ENCODE results near the gene CASP8.

- TF ChIP-seq GABPA (tag; conservative IDR thresholded peaks at IDR 0.05; ENCODE audit: low read depth) (no peak), NR1H2 (CRISPR knock-in tag; IDR thresholded peaks at IDR 0.05) (no peak), TCF7L2 (IDR thresholded peaks at IDR 0.05; ENCODE audit: low read depth, low read length) (no peak), GATAD2B (IDR thresholded peaks at IDR 0.05; ENCODE audit: borderline replicate concordance) (no peak), TAF1 (IDR thresholded peaks at IDR 0.05; ENCODE audit: control insufficient read depth, extremely low read depth, insufficient read depth, low read length, severe bottlenecking) (no peak), MAX (CRISPR knock-in tag; IDR thresholded peaks at IDR 0.05) (no peak), ZNF140 (CRISPR knock-in tag; IDR thresholded peaks at IDR 0.05) (no peak)
- TF ChIP-seq, protein P1, sequence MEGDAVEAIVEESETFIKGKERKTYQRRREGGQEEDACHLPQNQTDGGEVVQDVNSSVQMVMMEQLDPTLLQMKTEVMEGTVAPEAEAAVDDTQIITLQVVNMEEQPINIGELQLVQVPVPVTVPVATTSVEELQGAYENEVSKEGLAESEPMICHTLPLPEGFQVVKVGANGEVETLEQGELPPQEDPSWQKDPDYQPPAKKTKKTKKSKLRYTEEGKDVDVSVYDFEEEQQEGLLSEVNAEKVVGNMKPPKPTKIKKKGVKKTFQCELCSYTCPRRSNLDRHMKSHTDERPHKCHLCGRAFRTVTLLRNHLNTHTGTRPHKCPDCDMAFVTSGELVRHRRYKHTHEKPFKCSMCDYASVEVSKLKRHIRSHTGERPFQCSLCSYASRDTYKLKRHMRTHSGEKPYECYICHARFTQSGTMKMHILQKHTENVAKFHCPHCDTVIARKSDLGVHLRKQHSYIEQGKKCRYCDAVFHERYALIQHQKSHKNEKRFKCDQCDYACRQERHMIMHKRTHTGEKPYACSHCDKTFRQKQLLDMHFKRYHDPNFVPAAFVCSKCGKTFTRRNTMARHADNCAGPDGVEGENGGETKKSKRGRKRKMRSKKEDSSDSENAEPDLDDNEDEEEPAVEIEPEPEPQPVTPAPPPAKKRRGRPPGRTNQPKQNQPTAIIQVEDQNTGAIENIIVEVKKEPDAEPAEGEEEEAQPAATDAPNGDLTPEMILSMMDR (IDR thresholded peaks at IDR 0.05 in 2 of 3, conservative IDR thresholded peaks at IDR 0.05 in 1 of 3; ENCODE audit: insufficient read depth in 2 of 3, low read depth in 1 of 3, low read length in 3 of 3) = no peak
Observed at GRCh38 chr2:201319511-201319910, 59.2 kb downstream of the CASP8 start.
